DMS153 treated with DMSO at 0.1 percent for 48 hours (cell line): ENCODE data around the gene CHSY3.

Experiments used
- DNase-seq: peaks from one replicate; lab custom pipeline; 2025; ENCODE audit not compliant: unreplicated experiment; lab: John Stamatoyannopoulos, UW

CHSY3 gene

DNA sequence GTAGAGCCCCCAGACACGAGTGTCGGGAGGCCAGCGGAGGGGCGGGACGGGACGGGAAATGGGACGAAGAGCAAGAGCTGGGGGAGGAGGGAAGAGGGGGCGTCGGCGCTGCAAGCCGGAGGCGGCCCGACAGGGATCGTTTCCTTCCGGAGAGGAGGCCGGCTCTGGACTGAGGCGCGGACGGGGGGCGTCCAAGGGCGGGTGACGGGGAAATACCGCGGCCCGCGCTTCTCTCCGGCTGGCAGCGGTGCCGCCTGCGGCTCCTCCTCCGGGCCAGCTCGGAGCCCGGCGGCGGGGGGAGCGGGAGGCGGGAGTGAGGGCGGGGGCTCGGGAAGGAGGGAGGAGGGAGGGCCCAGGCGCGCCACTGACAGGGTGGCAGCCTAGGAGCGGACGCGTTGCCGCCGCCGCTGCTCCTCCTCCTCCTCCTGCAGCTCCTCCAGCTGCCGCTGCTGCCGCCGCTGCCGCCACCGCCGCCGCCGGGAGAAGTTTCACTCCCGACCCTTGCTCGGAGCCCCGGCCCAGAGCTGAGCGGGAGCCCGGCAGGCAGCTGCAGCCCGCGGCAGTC lies at the start of gene CHSY3:
CHSY3 (plus strand) TSS at position 364 of the 565 bp plus-strand sequence.
- DNase-seq: no peak

DNA sequence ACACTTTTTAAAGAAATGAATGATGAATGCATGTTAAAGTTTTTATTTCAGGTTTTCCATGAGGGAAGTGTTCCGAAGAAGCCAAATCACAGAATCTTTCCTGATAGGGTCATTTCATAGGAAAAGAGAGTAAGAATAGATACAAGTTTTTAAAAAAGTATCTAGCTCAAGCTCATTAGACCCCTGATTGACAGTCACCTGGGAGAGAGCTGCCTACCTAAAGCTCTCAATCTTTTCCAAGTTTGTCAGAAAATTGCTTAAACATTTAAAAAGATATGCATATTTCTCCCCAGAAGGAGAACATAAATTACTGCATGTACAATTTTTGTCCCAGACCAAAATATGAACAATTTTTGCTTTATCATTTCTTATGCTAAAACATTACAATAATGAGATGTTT lies 47.9 kb upstream of the CHSY3 start:
- DNase-seq: no peak

DNA sequence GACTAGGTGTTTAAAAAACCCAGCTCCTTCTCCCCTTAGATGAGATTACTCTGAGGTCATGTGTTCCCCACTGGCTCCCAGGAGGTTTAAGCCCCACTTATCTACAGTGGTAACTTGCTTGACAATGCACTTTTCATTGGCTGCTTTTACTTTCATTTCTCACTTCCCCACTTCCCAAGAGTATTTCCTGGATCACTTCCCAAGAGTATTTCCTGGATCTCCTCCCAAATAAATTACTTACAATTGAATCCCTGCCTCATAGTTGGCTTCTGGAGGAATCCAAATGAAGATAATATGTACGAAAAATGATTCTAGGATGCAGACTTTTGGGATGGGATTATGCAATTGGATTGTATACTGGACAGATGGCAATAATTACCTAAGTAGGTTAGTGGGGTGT lies 47.1 kb upstream of the CHSY3 start:
- DNase-seq: no peak

DNA sequence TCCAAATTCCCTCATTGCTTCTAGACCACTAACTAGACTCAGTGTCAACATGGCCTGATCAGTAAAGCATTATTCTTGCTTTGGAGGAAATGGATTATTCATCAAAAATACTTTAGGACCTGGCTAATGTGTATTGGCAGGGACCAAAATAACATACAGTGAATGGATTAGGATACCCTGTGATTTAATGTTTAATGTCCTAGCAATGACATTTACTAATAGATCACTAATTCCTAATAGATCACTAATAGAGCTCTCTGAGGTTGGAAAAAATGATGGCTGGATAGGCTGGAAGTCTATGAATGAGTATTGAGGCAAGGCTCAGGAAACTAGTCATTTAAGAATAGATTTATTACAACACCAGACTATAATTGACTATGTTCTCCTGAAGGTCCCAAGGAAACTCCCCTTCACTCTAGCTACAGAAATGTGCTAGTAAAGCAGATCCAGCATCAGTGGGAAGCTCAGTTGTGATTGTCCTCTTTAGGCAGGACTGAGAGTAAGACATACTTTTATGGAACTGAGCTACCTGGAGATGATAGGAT lies 46.1 kb upstream of the CHSY3 start:
- DNase-seq: no peak

DNA sequence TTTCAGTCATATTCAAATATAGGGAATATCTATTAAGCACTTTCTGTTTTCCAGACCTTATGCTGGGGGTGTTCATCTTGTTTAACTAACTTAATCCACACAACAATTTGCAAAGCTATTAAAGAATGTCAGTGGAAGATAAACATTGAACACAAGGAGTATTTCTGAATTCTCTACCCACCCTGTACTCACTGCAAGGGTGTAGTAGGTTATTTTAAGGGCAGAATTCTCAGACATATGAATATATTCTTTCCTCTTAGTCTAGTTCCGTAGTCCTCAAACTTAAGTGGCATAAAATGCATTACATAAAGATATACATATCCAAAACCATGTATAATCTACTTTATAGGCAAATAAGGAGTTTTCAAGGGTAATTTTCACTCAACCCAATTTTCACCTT lies 19.9 kb upstream of the CHSY3 start:
- no peak for DNase-seq

DNA sequence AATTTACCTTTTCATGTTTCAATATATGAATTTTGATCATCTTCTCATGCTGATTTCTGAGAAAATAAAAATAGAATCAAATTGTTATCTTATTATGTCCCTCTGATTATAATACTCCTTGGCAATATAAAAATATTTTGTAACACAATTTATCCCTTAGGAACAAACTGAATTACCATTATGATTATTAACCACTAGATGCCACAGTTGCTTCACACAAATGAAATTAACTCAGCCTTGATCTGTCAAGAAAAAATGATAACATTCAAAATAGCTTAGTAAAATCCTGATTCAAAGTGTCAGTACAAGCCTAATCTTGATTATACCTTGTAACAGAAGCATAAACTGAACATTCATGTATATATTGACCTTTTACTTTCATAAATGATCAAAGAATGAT lies 4.8 kb upstream of the CHSY3 start:
- DNase-seq: no peak

DNA sequence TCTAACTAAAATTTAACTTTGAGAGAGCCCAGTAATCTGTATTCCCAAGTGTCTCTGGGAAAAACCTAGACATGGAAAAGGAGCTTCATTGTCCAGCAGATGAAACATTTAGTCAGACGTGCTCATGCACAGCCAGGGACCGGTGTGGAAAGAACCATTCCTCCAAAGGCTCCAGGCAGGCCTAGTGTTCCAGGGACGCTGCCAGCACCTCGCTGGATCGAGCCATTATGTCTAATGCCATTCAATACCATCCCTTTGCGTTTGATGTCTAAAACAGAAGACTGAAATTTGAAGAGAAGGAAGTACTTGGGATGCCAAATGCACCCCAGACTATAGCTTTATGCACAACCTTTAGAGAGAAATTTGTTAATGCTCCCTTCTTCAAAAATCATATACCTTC lies 1.4 kb upstream of the CHSY3 start:
- no peak for DNase-seq

DNA sequence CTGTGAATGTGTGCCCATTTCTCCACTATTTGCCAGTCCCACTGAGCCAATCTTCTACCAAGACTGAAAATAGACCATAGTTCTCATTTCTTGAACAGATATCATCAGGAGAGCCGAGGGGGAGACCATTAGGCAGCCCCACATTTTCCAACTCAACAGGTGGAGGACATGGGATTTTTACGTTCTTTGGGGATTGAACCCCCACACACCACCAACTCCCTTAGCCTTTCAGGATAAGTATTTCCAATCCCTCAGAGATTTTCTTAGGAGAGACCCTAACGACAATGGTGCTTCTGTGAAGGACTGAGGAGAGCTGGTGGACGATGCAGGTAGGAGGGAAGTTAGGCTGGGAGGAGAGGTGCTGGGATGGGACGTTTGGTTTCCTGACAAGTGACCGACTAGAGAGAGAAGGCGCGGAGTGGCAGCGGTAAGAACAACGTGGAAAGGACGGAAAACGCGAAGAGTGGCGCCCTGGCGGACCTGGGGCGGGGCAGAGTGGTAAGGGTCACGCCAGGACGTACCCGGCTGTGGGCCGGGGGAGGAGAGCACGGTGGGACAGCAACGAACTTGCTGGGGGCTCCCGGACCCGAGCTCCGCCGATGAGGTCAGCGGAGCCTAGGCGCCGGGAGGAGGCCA lies 681 bp upstream of the CHSY3 start:
- no peak for DNase-seq

DNA sequence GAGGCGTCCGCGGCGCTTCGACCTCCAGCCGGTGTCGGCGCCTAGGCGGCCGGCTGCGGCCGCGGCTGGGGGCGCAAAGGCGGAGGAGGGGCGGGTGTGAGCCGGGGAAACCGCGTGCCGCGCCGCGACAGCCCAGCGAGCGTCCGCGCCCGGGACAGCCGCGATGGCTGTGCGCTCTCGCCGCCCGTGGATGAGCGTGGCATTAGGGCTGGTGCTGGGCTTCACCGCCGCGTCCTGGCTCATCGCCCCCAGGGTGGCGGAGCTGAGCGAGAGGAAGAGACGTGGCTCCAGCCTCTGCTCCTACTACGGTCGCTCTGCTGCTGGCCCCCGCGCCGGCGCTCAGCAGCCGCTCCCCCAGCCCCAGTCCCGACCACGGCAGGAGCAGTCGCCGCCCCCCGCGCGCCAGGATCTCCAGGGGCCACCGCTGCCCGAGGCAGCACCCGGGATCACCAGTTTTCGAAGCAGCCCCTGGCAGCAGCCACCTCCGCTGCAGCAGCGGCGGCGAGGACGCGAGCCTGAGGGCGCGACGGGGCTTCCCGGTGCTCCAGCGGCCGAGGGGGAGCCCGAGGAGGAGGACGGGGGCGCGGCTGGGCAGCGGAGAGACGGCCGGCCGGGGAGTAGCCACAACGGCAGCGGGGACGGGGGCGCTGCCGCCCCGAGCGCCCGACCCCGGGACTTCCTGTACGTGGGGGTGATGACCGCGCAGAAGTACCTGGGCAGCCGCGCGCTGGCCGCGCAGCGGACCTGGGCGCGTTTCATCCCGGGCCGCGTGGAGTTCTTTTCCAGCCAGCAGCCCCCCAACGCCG lies 605 bp downstream of the CHSY3 start:
- DNase-seq: no peak

DNA sequence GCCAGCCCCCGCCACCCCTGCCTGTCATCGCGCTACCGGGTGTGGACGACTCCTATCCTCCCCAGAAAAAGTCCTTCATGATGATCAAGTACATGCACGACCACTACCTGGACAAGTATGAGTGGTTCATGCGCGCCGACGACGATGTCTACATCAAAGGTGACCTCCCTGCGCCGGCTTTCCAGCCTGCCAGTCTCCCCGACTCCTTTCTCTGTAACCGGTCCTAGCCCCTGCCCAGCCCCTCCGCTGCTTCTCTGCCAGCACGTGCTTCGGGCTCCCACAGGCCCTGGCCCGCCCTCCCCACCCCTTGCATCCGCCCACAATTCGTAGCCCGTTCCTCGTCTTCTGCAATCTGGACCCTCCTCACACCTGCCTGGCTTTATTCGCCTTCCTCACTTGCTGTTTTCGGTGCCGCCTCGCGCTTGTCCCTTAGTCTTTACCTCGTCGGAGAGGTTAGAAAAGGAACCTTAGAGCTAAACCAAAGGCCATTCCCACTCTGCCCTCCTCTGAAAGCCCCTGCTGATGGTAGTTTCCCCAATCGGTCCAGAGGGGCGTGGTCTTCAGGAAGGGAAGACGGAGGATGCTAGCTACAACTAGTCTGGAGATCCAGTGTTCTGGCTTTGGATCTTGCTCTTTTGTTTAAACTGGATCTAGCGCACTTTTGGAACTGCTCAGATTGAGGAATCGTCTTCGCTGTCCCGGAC lies 1.4 kb downstream of the CHSY3 start:
- DNase-seq: no peak

DNA sequence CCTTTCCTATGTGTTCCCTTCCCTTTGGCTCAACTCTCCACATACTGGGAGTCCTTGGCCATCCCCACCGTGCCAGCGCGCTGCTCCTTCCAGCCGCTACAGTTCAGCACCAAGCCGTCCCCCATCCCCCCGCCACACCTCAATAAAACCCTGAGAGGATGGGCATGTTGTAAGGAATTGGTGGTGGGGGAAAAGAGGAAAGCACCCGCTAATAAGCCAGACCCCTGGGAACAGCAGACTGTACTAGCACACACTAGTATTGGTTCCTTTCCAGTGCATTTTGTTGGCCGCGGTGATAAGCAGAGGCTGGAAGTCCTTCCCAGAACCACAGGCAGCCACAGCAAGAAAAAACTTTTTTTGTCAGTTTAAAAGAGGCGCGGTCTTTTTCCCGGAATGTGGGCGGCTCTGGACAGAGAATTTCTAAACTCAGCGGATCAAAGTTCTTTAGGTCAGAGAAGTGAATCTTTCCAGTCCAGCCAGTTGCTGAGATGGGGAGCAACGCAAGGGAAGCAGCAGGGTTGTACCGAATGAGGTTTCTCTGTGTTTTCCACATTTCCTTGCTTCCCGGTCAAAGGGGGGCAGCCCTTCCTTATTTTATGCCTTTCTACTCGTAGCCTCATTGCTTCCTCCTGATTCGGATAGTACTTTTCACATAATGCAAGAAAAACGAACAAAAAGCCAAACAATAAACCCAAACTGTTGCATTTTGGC lies 2.1 kb downstream of the CHSY3 start:
- DNase-seq: no peak

DNA sequence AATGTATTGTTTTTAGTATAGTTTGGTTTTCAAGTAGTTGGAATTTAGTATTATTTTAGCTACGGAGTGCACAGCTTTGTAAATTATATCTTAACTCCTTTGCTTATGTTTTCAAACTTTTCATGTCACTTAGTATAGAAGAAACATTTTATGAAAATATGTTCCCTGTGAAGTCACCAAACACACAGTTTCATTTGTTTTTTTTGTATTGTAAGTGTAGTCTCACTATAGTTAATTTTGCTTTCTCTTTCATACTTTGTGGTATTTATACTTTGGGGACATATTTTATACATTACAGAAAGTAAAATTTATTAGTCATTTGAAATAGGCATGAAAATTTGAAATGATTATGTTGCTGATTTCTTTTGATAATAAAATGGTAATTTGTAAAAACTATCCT lies 5.0 kb downstream of the CHSY3 start:
- no peak for DNase-seq

DNA sequence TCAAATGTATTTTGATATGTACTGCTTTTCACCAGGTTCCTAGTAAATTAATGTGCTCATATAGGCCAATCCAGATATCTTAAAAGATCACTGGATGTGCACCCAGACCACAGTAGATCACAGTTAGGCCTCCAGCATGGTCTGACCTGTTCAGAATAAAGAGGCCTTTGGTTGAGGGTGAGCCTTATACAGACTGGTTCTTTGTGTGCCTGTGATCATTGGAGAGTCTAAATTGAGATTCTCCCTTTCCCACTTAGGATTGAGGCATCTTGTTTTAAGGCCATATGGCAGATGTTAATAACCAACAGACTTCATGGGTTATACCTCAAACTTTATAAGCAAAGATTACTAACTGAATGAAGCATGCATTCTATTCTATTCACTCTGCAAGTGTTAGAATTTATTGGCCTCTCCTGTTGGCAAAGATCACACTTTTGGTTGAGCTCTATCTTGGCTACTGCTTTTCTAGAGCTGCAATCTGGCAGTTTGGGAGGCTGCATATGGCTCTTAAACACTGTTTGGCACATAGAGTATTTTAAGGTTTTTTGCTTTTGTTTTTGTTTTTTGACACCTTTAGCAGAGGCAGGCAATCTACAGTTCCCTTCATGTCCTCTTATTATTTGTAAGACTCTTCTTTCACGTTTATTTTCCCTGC lies 8.5 kb downstream of the CHSY3 start:
- DNase-seq: no peak

DNA sequence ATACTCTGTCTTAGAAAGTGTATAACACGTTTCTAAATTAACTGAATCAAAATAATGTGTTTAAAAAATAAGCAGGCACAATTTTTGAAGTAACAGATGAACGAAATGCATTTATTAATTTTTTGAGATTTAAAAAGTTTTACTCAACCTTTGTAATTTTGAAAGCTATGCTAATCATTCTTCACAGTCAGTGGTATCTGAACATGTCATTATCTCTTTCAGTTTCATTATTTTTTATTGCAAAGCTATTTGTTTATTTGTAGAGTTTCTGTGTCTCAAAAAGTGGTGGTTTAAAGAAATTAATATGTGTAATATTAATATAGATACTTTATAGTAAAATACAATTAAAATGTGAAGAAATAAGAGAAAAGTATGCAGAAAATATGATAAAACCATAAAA lies 11.2 kb downstream of the CHSY3 start:
- no peak for DNase-seq

DNA sequence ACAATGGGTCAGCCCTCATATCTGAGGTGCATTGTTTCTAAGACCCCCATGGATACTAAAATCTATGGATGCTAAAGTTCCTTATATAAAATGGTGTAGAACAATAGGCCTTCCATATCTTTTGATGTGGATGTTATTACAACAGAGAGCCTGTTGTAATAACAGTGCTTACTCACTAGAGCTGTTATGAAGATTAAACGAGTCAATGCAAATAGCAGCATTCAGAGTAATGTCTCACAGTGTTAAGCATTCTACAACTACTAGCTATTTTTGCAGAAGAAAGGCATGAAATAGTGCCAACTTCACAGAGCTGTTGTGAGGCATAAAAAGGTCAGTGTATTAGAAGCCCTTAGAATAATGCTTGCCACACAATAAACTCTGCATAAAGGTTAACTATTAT lies 13.0 kb downstream of the CHSY3 start:
- no peak for DNase-seq

DNA sequence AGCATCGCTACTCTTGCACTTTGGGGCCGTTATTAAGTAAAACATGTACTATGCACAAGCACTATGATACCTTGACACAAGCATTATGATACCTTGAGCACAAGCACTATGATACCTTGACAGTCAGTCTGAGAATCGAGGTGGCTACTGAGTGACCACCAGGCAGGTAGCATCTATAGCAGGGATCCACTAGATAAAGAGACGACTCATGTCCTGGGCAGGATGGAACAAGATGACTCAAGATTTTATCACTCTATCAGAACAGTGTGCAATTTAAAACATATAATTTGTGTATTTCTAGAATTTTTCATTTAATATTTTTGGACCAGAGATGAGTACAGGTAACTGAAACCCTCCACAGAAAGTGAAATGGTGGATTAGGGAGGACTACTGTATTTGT lies 16.9 kb downstream of the CHSY3 start:
- DNase-seq: no peak

DNA sequence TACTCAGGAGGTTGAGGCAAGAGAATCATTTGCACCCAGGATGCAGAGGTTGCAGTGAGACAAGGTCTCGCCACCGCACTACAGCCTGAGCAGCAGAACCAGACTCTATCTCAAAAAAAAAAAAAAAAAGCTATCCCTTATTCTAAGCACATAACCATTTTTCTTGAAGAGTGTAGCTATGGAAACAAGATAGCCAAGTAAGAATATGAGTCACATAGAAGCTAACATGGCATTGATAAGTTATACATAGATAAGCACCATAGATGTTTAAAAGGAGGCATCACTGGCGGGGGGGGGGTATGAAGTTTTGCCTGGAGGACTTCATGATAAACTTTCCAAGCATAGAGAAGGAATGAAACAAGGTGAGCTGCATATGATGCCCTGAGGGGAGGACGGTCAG lies 26.0 kb downstream of the CHSY3 start:
- DNase-seq: no peak

DNA sequence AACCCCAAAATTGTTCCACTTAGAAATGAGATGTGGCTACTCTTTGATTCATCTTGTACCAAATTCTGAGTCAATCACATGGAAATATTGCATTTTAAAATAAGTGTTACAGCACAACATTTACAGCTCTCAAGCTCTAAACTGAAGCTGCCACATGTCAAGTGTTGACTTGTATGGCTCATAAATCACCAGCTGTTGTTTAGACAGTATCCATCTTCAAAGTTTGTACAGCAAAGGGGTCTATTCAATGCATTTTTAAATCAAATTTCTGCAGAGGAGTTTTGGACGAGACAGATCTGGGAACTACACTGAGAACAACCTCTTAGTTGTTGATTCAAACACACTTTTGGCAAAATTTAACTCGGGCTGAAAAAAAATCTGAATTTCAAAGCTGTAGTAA lies 31.4 kb downstream of the CHSY3 start:
- no peak for DNase-seq

DNA sequence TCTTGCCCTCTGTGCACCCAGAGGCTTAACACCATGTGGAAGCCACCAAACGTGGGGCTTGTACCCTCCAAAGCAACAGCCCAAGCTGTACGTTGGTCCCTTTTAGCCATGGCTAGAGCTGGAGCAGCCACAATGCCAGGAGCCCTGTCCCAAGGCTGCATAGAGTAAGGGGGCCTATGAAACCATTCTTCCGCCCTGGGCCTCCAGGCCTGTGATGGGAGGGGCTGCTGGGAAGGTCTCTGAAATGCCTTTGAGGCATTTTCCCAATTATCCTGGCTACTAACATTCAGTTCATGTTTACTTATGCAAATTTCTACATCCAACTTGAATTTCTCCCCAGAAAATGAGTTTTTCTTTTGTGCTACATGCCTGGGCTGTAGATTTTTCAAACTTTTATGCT lies 33.8 kb downstream of the CHSY3 start:
- DNase-seq: no peak

DNA sequence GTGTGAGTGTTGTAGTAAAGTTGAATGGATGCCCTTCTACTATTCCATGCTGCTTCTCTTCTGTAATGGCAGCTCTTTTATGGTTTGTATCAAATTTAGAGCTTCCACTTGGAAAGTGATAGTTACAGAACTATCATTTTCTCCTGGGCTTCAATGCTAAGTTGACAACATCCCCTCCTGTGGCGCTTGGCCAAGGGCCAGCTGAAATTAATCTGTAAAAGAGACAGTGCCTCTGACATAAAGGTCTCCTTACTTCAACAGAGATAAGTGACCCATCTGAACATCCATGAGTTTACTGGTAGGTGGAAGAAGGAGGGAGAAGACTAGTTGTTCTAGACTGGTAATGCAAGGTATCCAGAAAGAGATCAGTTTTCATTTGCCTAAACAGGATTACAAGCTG lies 39.7 kb downstream of the CHSY3 start:
- no peak for DNase-seq

DNA sequence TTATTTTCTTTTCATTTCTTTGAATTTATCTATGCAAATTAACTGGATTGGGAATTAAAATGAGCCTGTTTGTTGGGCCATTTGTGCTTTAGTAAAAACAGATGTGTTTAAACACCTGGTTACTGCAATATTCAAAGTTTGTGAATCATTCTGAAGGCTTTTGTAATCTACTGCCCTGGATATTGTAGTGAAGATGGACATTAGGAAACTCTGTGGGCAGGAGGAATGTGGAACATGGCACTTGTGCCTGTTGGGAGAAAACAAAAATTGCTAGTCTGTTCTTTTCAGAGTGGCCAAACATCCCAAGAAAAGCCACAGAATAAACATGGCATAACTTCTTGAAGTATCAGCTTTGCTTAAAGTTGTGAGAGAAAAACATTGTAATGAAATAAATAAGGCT lies 40.8 kb downstream of the CHSY3 start:
- DNase-seq: no peak
